GM12872 (cell line): ENCODE data around the gene PDHA1.

ENCODE experiments used
- TF ChIP-seq, protein P1 (sequence below): IDR thresholded peaks from 3 replicates; pipeline ENCODE4 v1.5.1; 2011; ENCODE audit warnings: low read depth, mild to moderate bottlenecking, low read length, moderate library complexity; ENCODE audit not compliant: insufficient read depth

PDHA1 gene

DNA sequence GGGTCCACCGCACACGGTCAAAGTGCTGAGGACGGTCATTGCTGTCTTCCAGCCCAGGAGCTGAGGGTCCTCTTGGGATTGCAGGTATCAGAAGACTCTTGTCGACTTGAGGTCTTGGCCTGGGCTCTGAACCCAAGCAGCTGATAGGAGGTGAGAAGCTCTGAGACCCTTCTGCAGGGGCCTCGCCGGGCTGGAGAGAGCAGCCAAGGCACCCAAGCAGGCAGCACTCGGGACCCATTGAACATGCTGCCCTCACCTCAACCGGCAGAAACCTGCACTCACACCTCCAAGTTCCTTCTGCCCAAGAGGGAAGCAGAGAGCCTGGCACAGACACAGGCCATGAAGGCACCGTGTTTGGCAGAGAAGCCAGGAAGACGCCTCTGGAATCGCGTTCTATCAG lies 34.1 kb downstream of the PDHA1 start:
- TF ChIP-seq, protein P1, sequence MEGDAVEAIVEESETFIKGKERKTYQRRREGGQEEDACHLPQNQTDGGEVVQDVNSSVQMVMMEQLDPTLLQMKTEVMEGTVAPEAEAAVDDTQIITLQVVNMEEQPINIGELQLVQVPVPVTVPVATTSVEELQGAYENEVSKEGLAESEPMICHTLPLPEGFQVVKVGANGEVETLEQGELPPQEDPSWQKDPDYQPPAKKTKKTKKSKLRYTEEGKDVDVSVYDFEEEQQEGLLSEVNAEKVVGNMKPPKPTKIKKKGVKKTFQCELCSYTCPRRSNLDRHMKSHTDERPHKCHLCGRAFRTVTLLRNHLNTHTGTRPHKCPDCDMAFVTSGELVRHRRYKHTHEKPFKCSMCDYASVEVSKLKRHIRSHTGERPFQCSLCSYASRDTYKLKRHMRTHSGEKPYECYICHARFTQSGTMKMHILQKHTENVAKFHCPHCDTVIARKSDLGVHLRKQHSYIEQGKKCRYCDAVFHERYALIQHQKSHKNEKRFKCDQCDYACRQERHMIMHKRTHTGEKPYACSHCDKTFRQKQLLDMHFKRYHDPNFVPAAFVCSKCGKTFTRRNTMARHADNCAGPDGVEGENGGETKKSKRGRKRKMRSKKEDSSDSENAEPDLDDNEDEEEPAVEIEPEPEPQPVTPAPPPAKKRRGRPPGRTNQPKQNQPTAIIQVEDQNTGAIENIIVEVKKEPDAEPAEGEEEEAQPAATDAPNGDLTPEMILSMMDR = no peak

DNA sequence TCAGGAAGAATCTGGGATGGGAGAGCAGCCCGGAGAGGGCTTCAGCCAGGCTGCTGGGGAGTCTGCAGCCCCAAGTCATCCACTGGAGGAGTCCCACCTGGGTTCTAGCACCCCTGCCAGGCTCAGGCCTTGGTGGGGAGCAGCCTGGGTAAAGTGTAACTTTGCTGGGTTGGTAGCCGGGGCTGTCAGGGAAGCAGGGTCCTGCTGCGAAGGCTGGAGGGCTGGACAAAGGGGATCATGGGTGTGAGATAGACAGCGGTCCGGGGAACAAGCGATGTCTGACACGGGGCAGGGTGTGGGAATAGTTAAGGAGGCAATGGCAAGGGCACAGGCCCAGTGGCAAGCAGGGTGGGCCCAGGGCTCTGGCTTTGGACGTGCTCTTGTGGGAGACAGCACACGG lies 37.6 kb downstream of the PDHA1 start:
- TF ChIP-seq, protein P1 = no peak

DNA sequence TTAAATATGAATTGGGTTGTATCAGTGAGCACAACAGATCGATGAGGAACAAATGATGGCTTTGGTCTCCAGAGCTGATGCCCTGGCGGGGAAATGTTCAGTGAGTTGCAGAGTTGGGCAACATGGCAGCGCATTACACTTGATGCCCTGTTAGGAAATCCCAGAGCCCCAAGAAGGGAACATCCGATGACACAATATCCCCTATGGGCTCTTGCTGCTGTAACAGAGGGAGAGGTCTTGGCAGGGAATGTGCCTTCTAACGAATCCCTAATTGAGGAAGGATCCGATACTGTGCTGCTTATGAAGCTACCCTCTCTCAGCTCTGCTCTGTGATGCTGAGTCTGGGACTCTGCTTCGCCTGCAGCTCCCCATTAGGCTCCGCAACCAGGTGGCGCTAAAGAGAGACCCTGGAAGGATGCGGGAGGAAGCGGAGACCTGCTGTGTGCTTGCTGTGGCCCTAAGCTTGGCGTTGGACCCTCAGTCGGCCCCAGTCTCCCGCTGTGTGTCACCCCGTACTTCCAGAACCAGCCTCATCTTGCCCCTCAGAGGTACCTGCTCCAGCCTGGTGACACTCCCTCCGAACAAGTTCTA lies 38.9 kb downstream of the PDHA1 start:
- TF ChIP-seq, protein P1 = peak; percentile 78

DNA sequence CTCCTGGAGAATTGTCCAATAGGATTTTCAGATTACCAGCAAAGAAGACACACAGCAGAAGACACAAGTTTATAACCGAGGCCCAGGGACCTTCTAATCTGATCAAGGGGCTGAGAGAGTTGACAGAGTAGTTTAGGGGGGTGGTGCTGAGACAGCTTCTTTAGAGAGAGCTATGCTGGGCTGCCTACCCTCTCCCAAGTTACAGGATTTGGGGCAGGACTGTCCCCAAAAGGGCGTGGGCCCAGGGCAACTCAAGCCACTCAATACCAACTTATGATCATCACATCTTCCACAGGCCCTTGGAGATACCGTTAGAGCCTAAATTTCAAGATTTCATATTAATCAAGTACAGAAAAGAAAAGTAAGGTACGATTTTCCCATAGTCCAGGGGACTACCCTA lies 43.0 kb downstream of the PDHA1 start:
- TF ChIP-seq, protein P1 = no peak

DNA sequence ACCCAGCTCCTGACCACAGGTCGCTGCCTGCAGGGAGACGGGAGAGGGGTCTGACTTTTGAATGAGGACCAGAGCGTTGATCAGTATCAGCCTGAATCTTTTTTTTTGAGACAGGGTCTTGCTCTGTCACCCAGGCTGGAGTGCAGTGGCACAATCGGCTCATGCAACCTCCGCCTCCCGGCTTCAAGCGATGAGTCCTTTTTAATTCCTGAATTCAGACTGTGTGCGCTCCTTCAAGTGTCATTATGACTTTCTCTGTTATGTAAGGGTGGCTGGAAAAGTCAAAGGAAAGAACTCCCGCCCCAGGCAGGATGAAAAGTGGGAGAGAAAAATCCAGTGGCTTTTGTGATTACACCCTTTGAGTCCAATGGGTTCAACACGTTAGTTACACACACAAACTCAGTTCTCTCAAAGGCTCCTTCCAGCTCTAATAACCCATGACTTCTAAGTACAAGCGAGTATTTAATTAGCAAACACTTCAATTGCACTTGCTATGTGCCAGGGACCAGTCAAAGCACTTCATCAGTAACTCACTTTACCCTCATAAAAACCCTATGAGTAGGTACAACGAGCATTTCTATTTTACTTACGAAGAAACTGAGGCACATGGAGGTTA lies 44.4 kb downstream of the PDHA1 start:
- TF ChIP-seq, protein P1 = no peak

DNA sequence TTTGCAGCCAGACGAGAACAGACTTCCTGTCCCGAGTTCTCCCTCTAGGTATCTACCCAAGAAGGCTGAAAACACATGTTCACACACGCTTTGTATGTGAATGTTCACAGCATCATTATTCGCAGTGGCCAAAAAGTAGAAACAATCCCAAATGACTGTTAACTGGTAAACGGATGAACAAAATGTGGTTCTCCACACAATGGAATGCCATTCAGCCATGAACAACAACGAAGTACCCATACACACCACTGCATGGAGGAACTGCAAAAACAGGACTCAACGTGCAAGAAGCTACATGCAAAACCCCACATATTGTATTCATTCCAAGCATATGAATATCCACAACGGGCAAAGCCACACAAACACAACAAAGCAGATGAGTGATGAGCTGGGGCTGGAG lies 45.0 kb downstream of the PDHA1 start:
- TF ChIP-seq, protein P1 = no peak

DNA sequence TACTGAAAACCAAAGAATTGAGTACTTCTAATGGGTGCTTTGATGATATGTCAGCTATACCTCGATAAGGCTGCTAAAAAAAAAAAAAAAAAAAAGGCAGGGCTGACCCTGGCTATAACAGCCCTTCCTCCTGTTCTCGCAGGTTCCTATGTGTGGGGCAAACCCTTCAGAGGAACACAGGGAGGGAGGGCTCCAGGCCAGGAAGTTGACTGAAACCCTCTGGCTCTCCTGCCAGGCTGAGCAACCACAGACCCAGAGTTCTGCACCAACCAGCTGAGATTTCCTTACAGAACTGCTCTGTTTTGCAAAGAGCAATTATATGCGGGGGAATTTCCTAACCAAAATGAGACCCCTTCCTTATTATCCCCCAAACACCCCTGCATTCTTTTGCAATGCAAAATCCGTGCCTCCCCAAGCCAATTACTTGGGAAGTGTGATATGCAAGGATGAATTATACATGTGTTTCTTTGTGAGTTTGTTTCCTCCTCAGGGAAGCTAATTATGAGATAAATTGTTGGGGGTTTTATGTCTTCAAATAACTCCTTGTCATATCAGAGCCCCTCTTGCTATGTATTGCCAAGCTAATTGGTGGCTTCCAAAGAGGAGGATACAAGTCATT lies 45.6 kb downstream of the PDHA1 start:
- TF ChIP-seq, protein P1 = no peak
